HL-60 (cell line): Measurements from ENCODE around the gene TSHZ2.

Source experiments
- DNase-seq, 2 experiments: peaks; one replicate each; pipeline ENCODE4 v3.0.0-alpha.2; 2010 to 2020; ENCODE audit warnings: low read depth in 1 of 2, low spot score in 1 of 2
- H3K27ac ChIP-seq: fragments of 250-450 bp; sonication (Bioruptor Pico); replicated peaks from 2 replicates; pipeline ENCODE4 v1.5.1; 2020; ENCODE audit warnings: mild to moderate bottlenecking, moderate library complexity
- H3K27me3 ChIP-seq: fragments of 250-450 bp; sonication (Bioruptor Pico); 2 replicates; pipeline ENCODE4 v1.5.1; 2021; ENCODE audit warnings: mild to moderate bottlenecking, moderate library complexity; ENCODE audit not compliant: insufficient read depth, poor library complexity, severe bottlenecking
- H3K4me3 ChIP-seq: replicated peaks from 2 replicates; pipeline ENCODE4 v1.5.1; 2011; ENCODE audit warnings: mild to moderate bottlenecking, control low read depth, low read length; ENCODE audit not compliant: insufficient read depth
- CTCF ChIP-seq: IDR thresholded peaks from one replicate; pipeline ENCODE4 v1.5.1; 2011; ENCODE audit warnings: low read length, control low read depth, inconsistent platforms; ENCODE audit not compliant: insufficient read depth
- GABPA ChIP-seq: IDR thresholded peaks from 2 replicates; pipeline ENCODE4 v1.6.1; 2012; ENCODE audit warnings: low read depth
- POLR2AphosphoS5 ChIP-seq: IDR thresholded peaks from 2 replicates; pipeline ENCODE4 v1.6.1; 2012; ENCODE audit warnings: low read depth
- REST ChIP-seq: IDR thresholded peaks from 2 replicates; pipeline ENCODE4 v1.6.1; 2012; ENCODE audit warnings: low read depth; ENCODE audit not compliant: insufficient replicate concordance
- SPI1 ChIP-seq: IDR thresholded peaks from 2 replicates; pipeline ENCODE4 v1.6.1; 2012; ENCODE audit warnings: low read depth, mild to moderate bottlenecking, borderline replicate concordance

The TSHZ2 gene

DNA sequence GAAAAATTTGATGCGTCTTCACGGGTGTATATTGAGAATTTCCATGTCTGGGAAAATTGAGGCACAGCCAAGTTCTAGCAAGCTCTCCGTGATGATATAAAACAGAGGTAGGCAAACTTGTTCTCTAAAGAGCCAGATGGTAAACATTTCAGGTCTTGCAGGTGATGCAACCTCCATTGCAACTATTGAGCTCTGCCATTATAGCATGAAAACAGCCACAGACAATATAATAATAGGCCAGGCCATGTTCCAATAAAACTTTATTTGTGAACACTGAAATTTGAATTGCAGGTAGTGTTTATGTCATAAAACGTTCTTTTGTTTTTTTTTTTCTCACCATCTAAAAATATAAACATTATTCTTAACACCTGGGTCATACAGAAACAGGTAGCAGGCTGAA, 453.3 kb downstream of the TSHZ2 start:
- TF ChIP-seq POLR2AphosphoS5 (no peak), CTCF (no peak), GABPA (no peak), SPI1 (no peak), REST (no peak)
- no peak for DNase-seq
- Histone ChIP-seq H3K27me3 (no peaks in the 10 kb centered on the region), H3K4me3 (no peak overlapping the region), H3K27ac (no peak overlapping the region)

GRCh38 chr20:53425941-53426340, 453.8 kb downstream of the TSHZ2 start:
- no peak for TF ChIP-seq SPI1
- TF ChIP-seq CTCF: no peak
- no peak for TF ChIP-seq GABPA
- TF ChIP-seq REST: no peak
- no peak for TF ChIP-seq POLR2AphosphoS5
- Histone ChIP-seq H3K4me3 (no peak overlapping the region), H3K27me3 (no peaks in the 10 kb centered on the region)

GRCh38 chr20:53426766-53427312, 454.7 kb downstream of the TSHZ2 start:
- Histone ChIP-seq H3K27ac (no peak overlapping the region), H3K4me3 (no peak overlapping the region), H3K27me3 (no peaks in the 10 kb centered on the region)
- no peak for DNase-seq
- TF ChIP-seq CTCF: no peak

More at GRCh38 chr20:53425941-53426340, 453.8 kb downstream of the TSHZ2 start:
- H3K27ac ChIP-seq: peak overlapping the region; percentile 47
- DNase-seq: no peak

GRCh38 chr20:53427951-53428350, 455.8 kb downstream of the TSHZ2 start:
- no peak for DNase-seq
- H3K4me3 ChIP-seq: no peak overlapping the region
- no peak overlapping the region for H3K27ac ChIP-seq
- no peak for TF ChIP-seq SPI1
- TF ChIP-seq REST: no peak
- TF ChIP-seq POLR2AphosphoS5: no peak
- no peak for TF ChIP-seq GABPA
- no peak for TF ChIP-seq CTCF
- no peaks in the 10 kb centered on the region for H3K27me3 ChIP-seq
